ENCODE results near the gene LTO1.
"Not testable (repeated sequence)": the region's sequence is repeated elsewhere in the genome, so short reads cannot be mapped to it uniquely, and the experiment has no call there.

The LTO1 gene

GRCh38 chr11:69630017-69630416 lies 45.1 kb downstream of the LTO1 start:
- DNase-seq, result no peak

GRCh38 chr11:69627551-69627950 lies 47.6 kb downstream of the LTO1 start:
- no peak for DNase-seq

- DNase-seq, result no peak
Measured at GRCh38 chr11:69625476-69625875, 49.7 kb downstream of the LTO1 start.

GRCh38 chr11:69624293-69624692 lies 50.9 kb downstream of the LTO1 start:
- DNase-seq, result no peak

- DNase-seq, result not testable (repeated sequence)
Measured at GRCh38 chr11:69622097-69622681, 53.0 kb downstream of the LTO1 start.

GRCh38 chr11:69620683-69621290 lies 54.4 kb downstream of the LTO1 start:
- no peak for DNase-seq

GRCh38 chr11:69618237-69618636 lies 56.9 kb downstream of the LTO1 start:
- DNase-seq, result no peak

- no peak for DNase-seq
Measured at GRCh38 chr11:69617682-69618081, 57.5 kb downstream of the LTO1 start.

- DNase-seq, result no peak
Measured at GRCh38 chr11:69617220-69617619, 57.9 kb downstream of the LTO1 start.
